SK-N-SH treated with all-trans-retinoic acid at 6 μM for 48 hours (cell line): Measurements from ENCODE around the gene VWA5A.

ENCODE experiments used
- ARNTL ChIP-seq: fragments of 450-650 bp; formaldehyde crosslinking; IDR thresholded peaks from 2 replicates; pipeline ENCODE4 v1.5.0; 2020; ENCODE audit warnings: low read depth, mild to moderate bottlenecking, moderate library complexity, borderline replicate concordance
- OSR1 ChIP-seq: fragments of 250-450 bp; sonication (Bioruptor Pico); IDR thresholded peaks from 2 replicates; pipeline ENCODE4 v1.8.0; 2022; ENCODE audit warnings: moderate library complexity, mild to moderate bottlenecking, inconsistent platforms
- TOX ChIP-seq: fragments of 250-450 bp; sonication (Bioruptor Pico); IDR thresholded peaks from 2 replicates; pipeline ENCODE4 v1.8.0; 2021; ENCODE audit warnings: mild to moderate bottlenecking, moderate library complexity, borderline replicate concordance
- TF ChIP-seq, protein P1 (sequence below): fragments of 250-450 bp; sonication (Bioruptor Pico); IDR thresholded peaks from 2 replicates; pipeline ENCODE4 v1.8.0; 2020; ENCODE audit warnings: mild to moderate bottlenecking, moderate library complexity, borderline replicate concordance

DNA sequence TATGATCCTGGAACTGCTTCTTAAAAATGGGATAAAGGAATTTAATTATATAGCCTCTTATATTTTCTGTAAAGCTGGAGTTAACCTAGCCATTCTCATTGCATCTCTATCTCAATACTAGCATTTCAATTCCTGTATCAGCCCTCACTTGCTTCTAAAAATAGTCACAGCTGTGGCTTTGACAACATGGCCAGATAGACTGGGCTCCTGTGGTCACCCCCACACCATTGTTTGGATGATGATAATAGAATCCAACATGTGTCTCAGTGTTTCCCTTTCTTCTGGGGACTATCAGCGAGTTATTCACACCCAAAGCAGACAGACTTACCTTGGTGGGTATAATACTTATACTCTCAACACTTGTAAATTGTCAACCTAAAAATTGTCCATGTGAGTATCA lies 6.9 kb downstream of the VWA5A start:
- no peak for TF ChIP-seq TOX (CRISPR knock-in tag)
- TF ChIP-seq, protein P1, sequence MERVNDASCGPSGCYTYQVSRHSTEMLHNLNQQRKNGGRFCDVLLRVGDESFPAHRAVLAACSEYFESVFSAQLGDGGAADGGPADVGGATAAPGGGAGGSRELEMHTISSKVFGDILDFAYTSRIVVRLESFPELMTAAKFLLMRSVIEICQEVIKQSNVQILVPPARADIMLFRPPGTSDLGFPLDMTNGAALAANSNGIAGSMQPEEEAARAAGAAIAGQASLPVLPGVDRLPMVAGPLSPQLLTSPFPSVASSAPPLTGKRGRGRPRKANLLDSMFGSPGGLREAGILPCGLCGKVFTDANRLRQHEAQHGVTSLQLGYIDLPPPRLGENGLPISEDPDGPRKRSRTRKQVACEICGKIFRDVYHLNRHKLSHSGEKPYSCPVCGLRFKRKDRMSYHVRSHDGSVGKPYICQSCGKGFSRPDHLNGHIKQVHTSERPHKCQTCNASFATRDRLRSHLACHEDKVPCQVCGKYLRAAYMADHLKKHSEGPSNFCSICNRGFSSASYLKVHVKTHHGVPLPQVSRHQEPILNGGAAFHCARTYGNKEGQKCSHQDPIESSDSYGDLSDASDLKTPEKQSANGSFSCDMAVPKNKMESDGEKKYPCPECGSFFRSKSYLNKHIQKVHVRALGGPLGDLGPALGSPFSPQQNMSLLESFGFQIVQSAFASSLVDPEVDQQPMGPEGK (CRISPR knock-in tag), result no peak
- TF ChIP-seq OSR1 (CRISPR knock-in tag), result no peak
- TF ChIP-seq ARNTL (CRISPR knock-in tag), result no peak
